Central memory CD8-positive, alpha-beta T cell (primary cell): ENCODE results near the gene ITPK1.

Experiments used
- ATAC-seq: fragments of 150-1000 bp; cut with Tn5 transposase; replicated peaks from 2 replicates; pipeline ENCODE4 v1.10.0; 2022; ENCODE audit warnings: mild to moderate bottlenecking, moderate FRiP score, moderate number of reproducible peaks; ENCODE audit not compliant: poor library complexity, severe bottlenecking; ENCODE audit errors: extremely low read depth
- DNase-seq, 2 donors: peaks; one replicate each; pipeline ENCODE4 v3.0.0; 2021; ENCODE audit warnings: low spot score in 2 of 2
- H3K27ac Mint-ChIP-seq: one replicate; pipeline ENCODE4 v1.8.0; 2022; ENCODE audit warnings: low read depth, mild to moderate bottlenecking, moderate library complexity, mixed read lengths
- H3K27me3 Mint-ChIP-seq: one replicate; pipeline ENCODE4 v1.8.0; 2022; ENCODE audit warnings: mixed read lengths
- H3K36me3 Mint-ChIP-seq: one replicate; pipeline ENCODE4 v1.8.0; 2022; ENCODE audit warnings: mild to moderate bottlenecking, moderate library complexity, mixed read lengths; ENCODE audit not compliant: insufficient read depth
- H3K4me1 Mint-ChIP-seq: one replicate; pipeline ENCODE4 v1.8.0; 2022; ENCODE audit warnings: mixed read lengths
- H3K4me3 Mint-ChIP-seq: one replicate; pipeline ENCODE4 v1.8.0; 2022; ENCODE audit warnings: mild to moderate bottlenecking, moderate library complexity, mixed read lengths
- H3K9me3 Mint-ChIP-seq: one replicate; pipeline ENCODE4 v1.8.0; 2022; ENCODE audit warnings: mixed read lengths

The ITPK1 gene

GRCh38 chr14:93046705-93047050 lies 69.0 kb downstream of the ITPK1 start:
- Mint-ChIP-seq H3K27ac (no peak overlapping the region), H3K4me3 (no peak overlapping the region), H3K4me1 (peaks cover 50% of the 10 kb centered on the region), H3K9me3 (no peaks in the 10 kb centered on the region), H3K27me3 (no peaks in the 10 kb centered on the region), H3K36me3 (peaks cover 4% of the 10 kb centered on the region)
- no peak for ATAC-seq
- DNase-seq: no peak

DNA sequence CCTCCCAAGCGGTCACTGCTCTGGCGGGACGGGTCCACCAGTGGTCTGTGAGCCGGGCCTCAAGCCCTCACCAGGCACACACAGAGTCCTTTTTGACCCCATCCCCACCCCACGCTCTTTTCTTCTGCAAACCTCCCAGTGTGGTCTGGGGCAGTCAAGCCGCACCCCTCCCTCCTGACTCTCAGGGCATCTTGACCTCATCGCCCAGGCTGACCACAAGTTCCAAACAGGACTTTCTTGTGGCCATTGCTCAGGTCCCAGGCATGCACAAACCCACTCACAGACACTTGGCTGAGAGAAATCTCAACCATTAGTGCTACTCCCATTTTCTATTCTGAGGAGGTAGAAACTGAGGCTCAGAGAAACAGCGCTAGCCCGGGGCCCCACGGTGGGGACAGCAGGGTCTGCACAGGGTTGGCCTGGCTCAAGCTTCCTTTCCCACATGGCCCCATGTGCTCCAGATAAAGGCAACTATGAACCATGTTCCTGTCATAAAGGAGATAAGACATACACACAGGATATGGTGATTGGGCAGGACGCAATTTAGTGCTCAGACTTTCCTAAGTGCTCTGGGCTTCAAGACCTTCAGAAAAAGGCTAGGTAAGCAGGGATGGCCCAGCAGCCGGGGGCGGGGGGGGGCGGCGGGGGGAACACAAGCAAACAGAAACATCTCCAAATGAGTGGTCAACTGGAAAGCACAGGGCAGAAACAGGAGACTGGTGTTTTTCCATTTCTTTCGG lies 69.6 kb downstream of the ITPK1 start:
- Mint-ChIP-seq H3K9me3 (no peaks in the 10 kb centered on the region), H3K27ac (peak overlapping the region; percentile 87), H3K36me3 (peaks cover 2% of the 10 kb centered on the region), H3K27me3 (no peaks in the 10 kb centered on the region), H3K4me1 (peaks cover 56% of the 10 kb centered on the region), H3K4me3 (no peak overlapping the region)
- ATAC-seq (no peak), DNase-seq (no peak)

- no peak overlapping the region for H3K4me3 Mint-ChIP-seq
- H3K4me1 Mint-ChIP-seq: peaks cover 65% of the 10 kb centered on the region
- DNase-seq: no peak
- no peak for ATAC-seq
- peaks cover 2% of the 10 kb centered on the region for H3K36me3 Mint-ChIP-seq
- H3K27ac Mint-ChIP-seq: peak overlapping the region; percentile 87
- no peaks in the 10 kb centered on the region for H3K9me3 Mint-ChIP-seq
- no peaks in the 10 kb centered on the region for H3K27me3 Mint-ChIP-seq
These were observed 70.5 kb downstream of the ITPK1 start for GRCh38 chr14:93045211-93045674.

GRCh38 chr14:93044556-93044955 lies 71.2 kb downstream of the ITPK1 start:
- Mint-ChIP-seq H3K36me3 (peaks cover 2% of the 10 kb centered on the region), H3K27me3 (no peaks in the 10 kb centered on the region), H3K9me3 (no peaks in the 10 kb centered on the region), H3K4me1 (peaks cover 66% of the 10 kb centered on the region), H3K4me3 (no peak overlapping the region), H3K27ac (peak overlapping the region; percentile 87)
- no peak for DNase-seq
- peak; percentile 19 for ATAC-seq

- ATAC-seq (no peak), DNase-seq (no peak)
- peaks cover 66% of the 10 kb centered on the region for H3K4me1 Mint-ChIP-seq
- peak overlapping the region; percentile 87 for H3K27ac Mint-ChIP-seq
- peaks cover 2% of the 10 kb centered on the region for H3K36me3 Mint-ChIP-seq
- H3K27me3 Mint-ChIP-seq: no peaks in the 10 kb centered on the region
- H3K9me3 Mint-ChIP-seq: no peaks in the 10 kb centered on the region
- no peak overlapping the region for H3K4me3 Mint-ChIP-seq
These were observed 71.6 kb downstream of the ITPK1 start for GRCh38 chr14:93044121-93044520.

DNA sequence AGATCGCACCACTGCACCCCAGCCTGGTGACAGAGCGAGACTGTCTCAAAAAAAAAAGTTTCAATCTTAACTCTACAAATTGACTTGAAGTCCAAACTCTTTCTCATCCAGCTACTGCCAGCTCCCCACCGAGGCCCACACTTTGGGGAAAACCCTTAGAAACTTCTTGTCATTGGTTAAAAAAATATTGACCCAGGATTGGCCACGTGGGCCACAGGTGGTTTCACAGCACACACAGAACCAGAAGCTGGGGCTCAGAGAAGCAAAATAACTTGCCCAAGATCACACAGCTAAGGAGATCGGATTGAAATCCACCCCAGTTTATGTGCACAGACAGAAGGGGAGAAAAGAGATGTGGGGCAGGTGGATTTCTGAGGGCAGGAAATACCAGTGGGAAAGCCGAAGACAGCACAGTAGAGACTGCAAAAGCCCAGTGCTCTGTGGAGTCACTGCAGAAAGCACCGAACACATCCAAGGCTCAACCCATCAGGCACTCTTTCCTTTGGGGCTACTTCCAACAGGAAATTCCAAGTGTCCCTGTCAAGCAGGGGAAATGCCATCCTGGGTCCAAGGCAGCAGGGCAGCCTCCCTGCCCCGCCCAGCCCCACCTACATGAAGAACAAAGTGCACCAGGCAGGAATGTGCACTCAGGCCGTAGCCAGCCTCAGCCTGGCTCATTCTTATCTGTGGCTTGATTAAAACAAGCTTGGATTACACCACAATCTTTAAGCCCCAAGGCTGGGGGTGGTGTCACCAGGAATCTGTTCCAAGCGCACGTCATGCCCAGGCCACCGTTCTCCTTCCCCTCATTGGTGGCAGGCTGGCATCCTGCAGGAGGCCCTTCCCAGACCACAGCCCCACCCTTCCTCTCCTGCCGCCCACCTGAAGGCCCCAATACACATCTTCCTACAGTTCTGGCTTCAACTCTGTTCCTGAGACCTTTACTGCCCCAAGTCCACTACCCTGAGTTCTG lies 72.5 kb downstream of the ITPK1 start:
- Mint-ChIP-seq H3K27me3 (no peaks in the 10 kb centered on the region), H3K9me3 (no peaks in the 10 kb centered on the region), H3K4me3 (no peak overlapping the region), H3K4me1 (peaks cover 67% of the 10 kb centered on the region), H3K27ac (peak overlapping the region; percentile 87), H3K36me3 (peaks cover 2% of the 10 kb centered on the region)
- ATAC-seq (no peak), DNase-seq (no peak)

- peak overlapping the region; percentile 82 for H3K27ac Mint-ChIP-seq
- no peak overlapping the region for H3K4me3 Mint-ChIP-seq
- no peak for ATAC-seq
- peaks cover 75% of the 10 kb centered on the region for H3K4me1 Mint-ChIP-seq
- no peaks in the 10 kb centered on the region for H3K9me3 Mint-ChIP-seq
- H3K27me3 Mint-ChIP-seq: no peaks in the 10 kb centered on the region
- peaks cover 2% of the 10 kb centered on the region for H3K36me3 Mint-ChIP-seq
- no peak for DNase-seq
These were observed 73.9 kb downstream of the ITPK1 start for GRCh38 chr14:93041830-93042229.

DNA sequence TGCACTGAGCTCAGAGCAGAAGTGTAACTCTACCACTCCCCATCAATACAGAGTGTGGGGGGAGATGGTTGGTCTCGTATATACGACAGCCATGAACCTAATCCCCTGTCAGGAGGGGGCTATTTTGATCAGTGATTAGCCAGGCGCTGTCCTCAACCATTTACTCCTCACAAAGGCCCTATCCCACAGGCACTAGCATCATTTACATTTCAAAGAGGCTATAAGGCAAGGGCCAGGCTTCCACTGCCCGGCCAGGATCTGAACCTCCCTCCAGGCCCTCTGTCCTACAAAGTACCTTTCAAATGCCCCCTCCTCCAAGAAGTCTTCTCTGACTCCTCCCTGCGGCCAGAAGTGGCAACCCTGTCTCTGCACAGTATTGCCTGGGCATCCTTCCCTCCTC lies 74.7 kb downstream of the ITPK1 start:
- no peaks in the 10 kb centered on the region for H3K9me3 Mint-ChIP-seq
- ATAC-seq: no peak

GRCh38 chr14:93040443-93040842 lies 75.3 kb downstream of the ITPK1 start:
- Mint-ChIP-seq H3K9me3 (no peaks in the 10 kb centered on the region), H3K36me3 (peaks cover 3% of the 10 kb centered on the region), H3K27ac (peak overlapping the region; percentile 82), H3K4me1 (peaks cover 72% of the 10 kb centered on the region), H3K27me3 (no peaks in the 10 kb centered on the region), H3K4me3 (no peak overlapping the region)
- ATAC-seq (no peak), DNase-seq (no peak)

More for the DNA sequence above, 74.7 kb downstream of the ITPK1 start:
- peaks cover 76% of the 10 kb centered on the region for H3K4me1 Mint-ChIP-seq
- peaks cover 3% of the 10 kb centered on the region for H3K36me3 Mint-ChIP-seq
- no peak for DNase-seq
- peak overlapping the region; percentile 82 for H3K27ac Mint-ChIP-seq
- H3K4me3 Mint-ChIP-seq: no peak overlapping the region
- H3K27me3 Mint-ChIP-seq: no peaks in the 10 kb centered on the region

DNA sequence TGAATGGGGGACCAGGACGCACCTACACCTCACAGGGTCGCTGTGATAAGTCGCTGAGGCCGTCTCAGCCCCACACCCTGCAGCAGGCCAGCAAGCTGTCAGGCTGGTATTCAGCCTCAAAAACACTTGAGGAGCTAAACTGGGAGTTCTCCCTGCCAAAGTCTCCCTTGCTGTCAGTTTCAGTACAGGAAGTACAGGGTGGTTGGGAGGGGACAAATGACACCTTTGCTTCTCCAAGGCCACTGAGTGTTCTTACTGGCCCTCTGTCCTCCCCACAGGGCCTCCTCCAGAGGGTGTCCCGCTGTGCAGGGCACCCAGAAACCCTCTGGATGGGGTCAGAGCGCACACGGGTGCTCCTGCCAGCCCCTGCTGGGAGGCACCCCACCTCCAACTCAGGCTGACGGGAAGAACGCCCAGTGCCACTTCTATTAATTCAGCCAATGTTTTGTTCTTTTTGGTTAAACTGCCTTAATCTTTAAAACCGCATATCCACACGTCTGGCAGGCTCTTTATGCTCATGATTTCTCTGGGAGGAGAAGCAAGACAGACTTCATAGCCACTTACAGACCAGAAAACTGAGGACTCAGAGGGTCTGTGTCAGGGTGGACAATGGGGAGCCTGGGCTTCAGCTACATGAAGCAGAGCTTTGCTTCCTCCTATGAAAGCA lies 75.9 kb downstream of the ITPK1 start:
- Mint-ChIP-seq H3K36me3 (peaks cover 3% of the 10 kb centered on the region), H3K27ac (peak overlapping the region; percentile 82), H3K9me3 (no peaks in the 10 kb centered on the region), H3K4me1 (peaks cover 70% of the 10 kb centered on the region), H3K4me3 (no peak overlapping the region), H3K27me3 (no peaks in the 10 kb centered on the region)
- ATAC-seq: no peak
- no peak for DNase-seq

DNA sequence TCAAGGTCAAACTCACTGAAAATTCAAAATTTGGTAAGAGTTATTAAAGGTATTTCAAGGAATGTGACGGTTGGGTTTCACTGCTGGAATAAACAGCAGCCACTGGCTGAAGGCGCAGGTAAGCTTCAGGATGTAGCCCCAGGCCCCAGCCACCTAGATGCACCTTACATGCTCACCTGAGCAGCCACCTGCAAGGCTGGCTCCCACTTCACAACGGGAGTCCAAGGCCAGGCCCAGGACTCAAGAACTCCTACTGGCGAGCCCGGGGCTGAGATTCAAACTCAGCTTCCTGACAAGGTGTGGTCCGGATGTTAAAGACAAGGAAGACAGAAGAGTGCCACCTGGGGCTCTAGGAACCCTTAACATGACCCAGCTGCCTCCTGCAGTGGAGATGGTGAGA lies 78.4 kb downstream of the ITPK1 start:
- Mint-ChIP-seq H3K27me3 (no peaks in the 10 kb centered on the region), H3K27ac (no peak overlapping the region), H3K4me3 (no peak overlapping the region), H3K4me1 (peaks cover 71% of the 10 kb centered on the region), H3K9me3 (no peaks in the 10 kb centered on the region), H3K36me3 (peaks cover 1% of the 10 kb centered on the region)
- ATAC-seq (no peak), DNase-seq (no peak)

- Mint-ChIP-seq H3K27ac (peak overlapping the region; percentile 65), H3K36me3 (peaks cover 1% of the 10 kb centered on the region), H3K9me3 (no peaks in the 10 kb centered on the region), H3K27me3 (no peaks in the 10 kb centered on the region), H3K4me1 (peaks cover 65% of the 10 kb centered on the region), H3K4me3 (no peak overlapping the region)
- ATAC-seq: peak; percentile 4
- DNase-seq: no peak
These were observed 78.9 kb downstream of the ITPK1 start for GRCh38 chr14:93036652-93037345.
